GM12801 (cell line): ENCODE data around the gene CNNM1.

Experiments used
- CTCF ChIP-seq: IDR thresholded peaks from one replicate; pipeline ENCODE4 v1.5.1; 2011; ENCODE audit warnings: control low read depth; ENCODE audit not compliant: insufficient read length; ENCODE audit errors: extremely low read depth

The CNNM1 gene

GRCh38 chr10:99344715-99345114, 15.6 kb downstream of the CNNM1 start:
- TF ChIP-seq CTCF, result no peak

- TF ChIP-seq CTCF, result no peak
Observed at GRCh38 chr10:99345350-99345749, 16.2 kb downstream of the CNNM1 start.

DNA sequence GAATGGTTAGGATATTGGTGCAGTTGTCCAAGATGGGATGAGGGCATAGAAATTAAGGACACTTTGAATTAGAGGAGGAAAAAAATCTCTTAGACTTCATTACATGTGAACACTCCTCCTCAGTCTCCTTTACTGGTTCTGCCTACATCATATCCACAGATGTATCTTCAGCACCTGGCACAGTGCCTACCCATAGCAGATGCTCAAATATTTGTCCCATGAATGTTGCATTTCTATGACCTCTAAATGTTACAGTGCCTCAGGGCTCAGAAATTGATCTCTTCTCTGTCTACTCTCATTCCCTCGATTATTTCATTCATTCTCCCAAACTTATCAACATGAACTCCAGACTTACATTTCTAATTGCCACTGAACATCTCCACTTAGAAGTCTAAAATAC, 17.1 kb downstream of the CNNM1 start:
- no peak for TF ChIP-seq CTCF

GRCh38 chr10:99347672-99348071, 18.5 kb downstream of the CNNM1 start:
- no peak for TF ChIP-seq CTCF

GRCh38 chr10:99353182-99353581, 24.0 kb downstream of the CNNM1 start:
- TF ChIP-seq CTCF, result no peak

DNA sequence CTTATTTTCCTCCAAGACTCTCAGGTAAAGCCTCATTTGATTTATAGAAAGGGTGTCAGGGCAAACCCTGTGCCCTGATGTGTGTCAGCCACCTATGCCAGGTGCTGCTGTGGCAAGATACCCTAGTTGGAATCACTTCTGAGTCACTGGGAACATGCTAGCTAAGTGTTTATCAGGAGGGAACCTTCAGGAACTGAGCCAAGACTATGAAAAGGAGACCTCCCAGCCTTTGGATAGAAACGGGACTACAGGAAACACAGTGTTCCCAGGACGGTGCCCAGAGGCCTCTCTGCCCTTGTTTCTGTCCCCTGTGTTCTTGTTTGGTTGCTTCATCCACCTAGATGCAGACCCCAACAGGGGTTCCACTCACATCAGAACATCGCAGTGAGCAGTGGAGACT, 28.5 kb downstream of the CNNM1 start:
- no peak for TF ChIP-seq CTCF

GRCh38 chr10:99358101-99358500, 28.9 kb downstream of the CNNM1 start:
- no peak for TF ChIP-seq CTCF

GRCh38 chr10:99360934-99361333, 31.8 kb downstream of the CNNM1 start:
- no peak for TF ChIP-seq CTCF
